ENCODE data around the gene RFX8. TPM values are rescaled to one million over a fixed set of nuclear protein-coding genes. Genes with fewer than 3 reads are reported as not detected.

RFX8 gene
- total and polyA plus RNA-seq, 10 of the 15 experiments (the other 5 are each of a cell fraction or from before 2014, with no cell fraction given): 0.19 TPM; not detected in 9

- FAIRE-seq (no peak), ATAC-seq (no peak), DNase-seq (ENCODE audit: low read depth, low spot score) (no peak)
- no peak overlapping the region for H3K9ac ChIP-seq (ENCODE audit: control insufficient read depth, insufficient read depth, low read length)
- H3K36me3 ChIP-seq (ENCODE audit: control insufficient read depth in 2 of 2, insufficient read depth in 2 of 2, low read length in 1 of 2): no peaks in the 10 kb centered on the region
- ChIA-PET RAD21 (ENCODE audit: unreplicated experiment) (no interaction called here), POLR2A (no interaction called here), SMC1A (ENCODE audit: uncharacterized antibody, unreplicated experiment) (no interaction called here), CTCF (interaction anchor here (0.7 kb wide), 1 partner anchor 845 kb away, joined by 3 read pairs; no protein-coding TSS in a partner anchor)
- H3K4me2 ChIP-seq (ENCODE audit: control insufficient read depth, insufficient read depth): no peak overlapping the region
- no TSS peak for BruUV-seq (replicated peaks)
- H2AFZ ChIP-seq (ENCODE audit: control insufficient read depth, low read depth, low read length): no peak overlapping the region
- H3K4me1 ChIP-seq (ENCODE audit: control insufficient read depth, insufficient read depth, low read length): no peaks in the 10 kb centered on the region
- H3K9me3 ChIP-seq (replicated peaks; ENCODE audit: control insufficient read depth, insufficient read depth, low read length): no peaks in the 10 kb centered on the region
- no peak overlapping the region for H3K4me3 ChIP-seq
- no peak overlapping the region for H3K27ac ChIP-seq (ENCODE audit: control insufficient read depth, insufficient read depth)
- TF ChIP-seq TCF3 (IDR thresholded peaks at IDR 0.05; ENCODE audit: borderline replicate concordance, insufficient read depth, low read depth, low read length) (no peak), SUZ12 (IDR thresholded peaks at IDR 0.05; ENCODE audit: unreplicated experiment) (no peak)
- WGBS (ENCODE audit: insufficient coverage, insufficient replicate concordance, low lambda C conversion rate, missing lambda C conversion rate): 9% methylated on average over 6 of the region's 6 CpGs
- no peaks in the 10 kb centered on the region for H3K79me2 ChIP-seq (ENCODE audit: control insufficient read depth, insufficient read depth, low read length)
- H4K20me1 ChIP-seq (ENCODE audit: control insufficient read depth, insufficient read depth): no peaks in the 10 kb centered on the region
- H3K27me3 ChIP-seq (replicated peaks in 1 of 2; ENCODE audit: control insufficient read depth in 2 of 2, insufficient read depth in 2 of 2, low read length in 1 of 2): peaks cover 0 to 4% of the 10 kb centered on the region in 2 experiments; a peak in 3 of 4 replicates
- in situ Hi-C loops (cut with MboI) (no loop called here), intact Hi-C loops (cut with micrococcal nuclease; ENCODE audit: unreplicated experiment) (no loop called here)
These were observed 79.2 kb downstream of the RFX8 start for GRCh38 chr2:101395545-101396315.

- SMC1A ChIA-PET (ENCODE audit: uncharacterized antibody, unreplicated experiment): no interaction called here
- Histone ChIP-seq H3K4me2 (ENCODE audit: control insufficient read depth, insufficient read depth) (no peak overlapping the region), H3K4me3 (no peak overlapping the region), H2AFZ (ENCODE audit: control insufficient read depth, low read depth, low read length) (no peak overlapping the region), H3K4me1 (ENCODE audit: control insufficient read depth, insufficient read depth, low read length) (no peaks in the 10 kb centered on the region), H3K36me3 (ENCODE audit: control insufficient read depth in 2 of 2, insufficient read depth in 2 of 2, low read length in 1 of 2) (no peaks in the 10 kb centered on the region), H3K27me3 (replicated peaks in 1 of 2; ENCODE audit: control insufficient read depth in 2 of 2, insufficient read depth in 2 of 2, low read length in 1 of 2) (peaks cover 3 to 8% of the 10 kb centered on the region in 2 experiments), H4K20me1 (ENCODE audit: control insufficient read depth, insufficient read depth) (no peaks in the 10 kb centered on the region), H3K9me3 (replicated peaks; ENCODE audit: control insufficient read depth, insufficient read depth, low read length) (no peaks in the 10 kb centered on the region), H3K27ac (ENCODE audit: control insufficient read depth, insufficient read depth) (no peak overlapping the region), H3K9ac (ENCODE audit: control insufficient read depth, insufficient read depth, low read length) (no peak overlapping the region), H3K79me2 (ENCODE audit: control insufficient read depth, insufficient read depth, low read length) (no peaks in the 10 kb centered on the region)
- POLR2A ChIA-PET: no interaction called here
- intact Hi-C loops (cut with micrococcal nuclease; ENCODE audit: unreplicated experiment): no loop called here
- no peak for DNase-seq (ENCODE audit: low read depth, low spot score)
- in situ Hi-C loops (cut with MboI): no loop called here
- no peak for FAIRE-seq
- BruUV-seq (replicated peaks): no TSS peak
- CTCF ChIA-PET: interaction anchor here (0.7 to 1.4 kb wide), 4 partner anchors 10 to 397 kb away, joined by 3 to 6 read pairs (median 3); no protein-coding TSS in a partner anchor
- RAD21 ChIA-PET (ENCODE audit: unreplicated experiment): interaction anchor here (0.6 kb wide), 1 partner anchor 79 kb away, joined by 4 read pairs; no protein-coding TSS in a partner anchor
- WGBS (ENCODE audit: insufficient coverage, insufficient replicate concordance, low lambda C conversion rate, missing lambda C conversion rate): 6% methylated on average over 4 of the region's 4 CpGs
- no peak for ATAC-seq
- TF ChIP-seq ZNF217 (IDR thresholded peaks at IDR 0.05) (no peak), NFIC (IDR thresholded peaks at IDR 0.05; ENCODE audit: low read depth, low read length) (no peak), RAD21 (IDR thresholded peaks at IDR 0.05; ENCODE audit: insufficient read depth, low read depth, low read length) (no peak), POLR2AphosphoS5 (IDR thresholded peaks at IDR 0.05; ENCODE audit: low read length) (no peak), SKIL (IDR thresholded peaks at IDR 0.05; ENCODE audit: low read depth, poor library complexity, severe bottlenecking) (no peak), STAT1 (conservative IDR thresholded peaks at IDR 0.05) (no peak), NR2C1 (IDR thresholded peaks at IDR 0.05) (no peak), IRF3 (IDR thresholded peaks at IDR 0.05) (no peak), ESRRA (IDR thresholded peaks at IDR 0.05; ENCODE audit: low read length) (no peak), RELA (IDR thresholded peaks at IDR 0.05; ENCODE audit: borderline replicate concordance, partially characterized antibody) (no peak)
These were observed 86.7 kb downstream of the RFX8 start for GRCh38 chr2:101388232-101388631.

Data from GM12878 (cell line).